HG03175 (cell line): ENCODE results near the gene PSMD14.

Experiments
- ATAC-seq: cut with Tn5 transposase; IDR thresholded peaks from one replicate; pipeline ENCODE4 v1.9.1; 2021; ENCODE audit warnings: mild to moderate bottlenecking, moderate library complexity; ENCODE audit not compliant: unreplicated experiment

The PSMD14 gene

DNA sequence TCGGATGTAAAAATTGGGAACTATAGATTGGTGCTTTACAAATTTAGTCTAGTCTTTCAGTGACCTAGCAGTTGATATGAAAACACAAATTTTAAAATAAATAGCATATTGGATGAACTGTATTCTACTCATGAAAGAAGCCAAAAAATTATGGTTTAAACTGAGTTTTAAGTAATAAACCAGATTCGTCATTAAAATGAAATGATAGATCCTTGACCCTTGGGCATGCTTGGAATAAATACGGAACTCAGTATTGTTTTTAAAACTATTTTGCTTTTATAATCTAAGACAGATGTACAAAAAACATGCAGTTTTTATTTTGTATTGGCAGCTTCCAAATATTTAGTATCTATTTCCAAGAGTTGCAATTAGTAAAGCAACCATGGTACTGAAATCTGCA, 73.3 kb downstream of the PSMD14 start:
- ATAC-seq = no peak

DNA sequence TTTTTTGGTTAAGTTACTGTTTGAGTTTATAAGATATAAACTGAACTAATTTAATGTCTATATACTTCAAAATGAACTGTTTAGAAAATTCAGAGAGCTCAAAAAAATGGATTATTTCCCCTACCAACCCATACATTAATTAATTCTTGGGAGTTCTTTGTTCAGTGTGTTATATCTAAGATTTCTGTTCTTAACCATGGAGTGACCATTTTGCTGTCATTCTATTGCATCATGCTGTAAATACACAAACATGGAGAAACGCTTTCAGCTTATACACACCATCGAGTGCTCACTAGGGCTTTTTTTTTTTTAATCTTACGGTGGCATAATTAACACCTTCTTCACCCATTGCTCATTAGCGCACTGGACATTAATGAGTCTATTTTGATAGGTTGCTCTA, 74.5 kb downstream of the PSMD14 start:
- ATAC-seq = no peak

GRCh38 chr2:161384864-161385263, 76.6 kb downstream of the PSMD14 start:
- ATAC-seq = peak; percentile 77

DNA sequence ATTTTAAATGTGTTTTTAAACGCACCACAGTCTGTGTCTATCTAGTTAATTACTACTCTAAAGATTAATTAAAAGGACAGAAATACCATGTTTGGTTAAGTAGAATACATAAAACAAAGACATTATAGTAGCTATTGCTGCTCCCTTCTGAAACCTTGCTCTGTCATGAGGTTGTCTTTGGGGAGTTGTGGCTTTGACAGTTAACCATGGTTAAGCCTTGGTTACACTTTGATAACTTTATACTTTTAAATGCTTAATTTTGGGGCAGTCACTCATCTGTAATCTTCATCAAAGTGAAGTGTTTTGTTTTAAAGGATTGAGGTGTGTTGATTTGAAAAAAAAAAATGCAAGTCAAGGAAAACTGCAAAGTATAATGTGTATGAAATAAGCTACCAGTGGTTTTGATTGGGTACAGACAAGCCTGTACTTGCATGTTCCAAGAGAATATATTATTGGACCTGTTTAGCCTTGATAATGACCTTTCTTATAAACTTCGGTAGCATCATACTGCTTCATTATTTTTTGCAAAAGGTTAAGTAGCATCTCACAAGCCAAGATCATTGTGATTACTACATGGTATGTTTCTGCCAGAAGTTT, 78.1 kb downstream of the PSMD14 start:
- peak; percentile 74 for ATAC-seq

DNA sequence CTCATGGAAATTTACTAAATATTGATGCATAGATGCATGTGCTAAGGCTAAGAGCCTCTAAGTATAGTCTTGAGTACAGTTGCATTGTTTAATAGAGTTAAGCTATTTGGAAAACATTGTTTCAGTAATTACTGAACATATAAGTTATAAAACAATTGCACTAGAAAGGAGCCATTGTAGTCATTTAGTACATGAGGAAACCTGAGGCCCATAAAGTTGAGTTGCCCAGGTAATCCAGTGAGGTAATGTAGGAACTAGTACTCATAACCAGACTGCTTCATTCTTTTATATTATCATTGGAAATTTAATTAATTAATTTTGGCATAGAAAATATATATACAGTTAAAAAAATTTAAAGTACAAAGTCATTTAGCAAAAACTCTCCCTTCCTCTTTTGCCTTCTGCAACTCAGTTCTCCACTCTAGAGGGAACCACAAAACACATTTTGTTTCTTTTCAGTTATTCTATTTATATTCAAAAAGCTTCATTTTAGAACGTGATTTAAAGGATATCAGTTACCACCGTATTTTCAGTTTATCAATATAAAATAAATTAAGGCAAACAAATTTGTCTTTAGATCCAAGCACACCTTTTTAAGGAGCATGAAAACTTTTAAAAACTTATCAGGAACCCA, 80.0 kb downstream of the PSMD14 start:
- ATAC-seq = no peak

DNA sequence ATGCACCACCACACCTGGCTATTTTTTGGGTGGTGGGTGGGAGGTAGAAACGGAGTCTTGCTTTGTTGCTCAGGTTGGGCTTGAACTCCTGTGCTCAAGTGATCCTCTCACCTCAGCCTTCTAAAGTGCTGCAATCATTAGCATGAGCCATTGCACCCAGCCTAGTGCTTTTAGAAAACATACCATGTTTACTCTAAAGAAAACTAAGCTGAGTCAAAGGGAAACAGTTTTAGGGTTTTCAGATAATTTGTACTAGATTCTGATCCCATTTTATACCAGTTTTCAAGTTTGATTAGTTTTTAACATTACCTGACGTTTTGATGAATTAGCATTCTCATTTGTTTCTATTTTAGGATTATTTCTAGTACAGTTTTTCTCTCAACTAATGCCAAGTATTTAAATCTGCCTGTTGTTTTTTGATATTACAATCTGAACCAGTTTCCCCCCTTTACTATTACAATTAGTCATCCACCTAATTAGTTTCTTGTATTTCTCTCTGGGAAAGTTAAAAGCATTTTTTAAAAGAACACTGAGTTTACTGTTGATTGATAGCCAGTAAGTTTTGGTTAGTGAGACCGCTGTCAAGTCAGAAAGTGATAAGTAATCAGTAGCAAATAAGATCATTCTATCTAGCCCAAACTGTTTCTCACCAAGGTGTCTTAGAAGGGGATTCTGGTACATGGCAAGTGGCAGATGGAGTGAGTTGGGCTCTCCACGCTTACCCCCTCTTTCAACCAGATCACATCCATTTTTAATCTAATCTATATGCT, 83.7 kb downstream of the PSMD14 start:
- no peak for ATAC-seq

DNA sequence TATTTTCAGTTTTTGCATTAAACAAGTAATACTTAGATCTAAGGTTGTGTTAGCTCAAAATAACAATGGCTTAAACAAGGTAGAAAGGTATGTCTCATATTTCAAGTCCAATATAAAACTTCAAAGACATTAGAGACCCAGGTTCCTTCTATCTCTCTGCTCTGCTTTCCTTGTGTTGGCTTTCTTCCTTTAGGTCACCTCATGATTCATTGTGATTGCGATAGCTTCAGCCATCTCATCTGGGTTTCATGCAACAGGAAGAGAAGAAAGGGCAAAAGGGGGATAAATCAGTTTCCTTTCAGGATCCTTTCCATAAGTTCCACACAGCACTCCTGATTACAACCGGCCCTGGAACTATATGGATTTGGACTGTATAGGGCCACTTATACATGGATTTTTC, 91.9 kb downstream of the PSMD14 start:
- ATAC-seq = no peak

- no peak for ATAC-seq
These were observed 94.1 kb downstream of the PSMD14 start for GRCh38 chr2:161402297-161402696.

GRCh38 chr2:161406316-161406715, 98.1 kb downstream of the PSMD14 start:
- no peak for ATAC-seq

GRCh38 chr2:161407597-161407996, 99.4 kb downstream of the PSMD14 start:
- ATAC-seq = no peak

DNA sequence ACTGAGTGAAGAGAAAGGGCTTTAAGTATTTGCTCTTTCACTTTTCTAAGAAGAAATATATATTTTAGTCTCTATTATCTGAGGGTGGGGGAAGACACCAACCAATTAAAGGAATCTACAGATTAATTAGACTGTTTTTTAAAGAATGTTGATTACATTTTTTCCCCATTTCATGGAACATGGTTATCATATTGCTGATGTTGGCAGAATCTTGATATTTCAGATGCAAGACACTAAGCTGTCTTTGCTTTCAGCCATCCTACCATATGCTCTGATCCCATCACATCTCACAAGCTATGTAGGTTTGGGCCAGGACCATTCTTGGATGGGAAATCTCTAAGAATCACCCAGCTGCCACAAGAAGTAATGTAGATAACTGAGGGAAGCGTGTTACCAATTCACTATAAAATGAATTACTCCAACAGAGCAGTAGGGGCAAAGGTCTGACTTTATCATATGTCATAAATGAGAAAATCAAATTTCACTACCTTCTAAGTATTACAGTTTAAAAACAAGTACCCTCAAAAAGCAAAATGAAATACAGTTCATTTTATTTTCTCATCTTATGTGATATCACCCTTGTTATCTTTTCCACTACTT, 101.2 kb downstream of the PSMD14 start:
- ATAC-seq = no peak

DNA sequence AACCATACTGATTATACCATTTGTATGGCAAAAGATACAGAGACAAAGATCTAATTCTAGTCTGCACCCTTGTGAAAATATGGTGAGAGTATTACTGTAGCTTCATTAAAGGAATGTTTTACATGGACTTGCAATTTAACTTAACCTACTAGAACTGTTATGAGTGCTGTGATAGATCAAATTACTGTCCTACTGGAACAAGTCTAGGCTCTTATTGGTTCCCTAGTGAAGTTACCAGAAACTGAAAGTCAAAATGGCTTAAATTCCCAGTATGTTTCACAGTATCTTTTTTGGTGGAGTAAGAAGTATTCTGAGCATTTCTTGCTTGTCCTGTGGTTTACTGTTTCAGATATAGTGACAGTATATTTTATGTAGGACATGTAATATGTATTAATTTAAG, 104.1 kb downstream of the PSMD14 start:
- ATAC-seq = no peak

GRCh38 chr2:161414042-161415033, 106.1 kb downstream of the PSMD14 start:
- ATAC-seq = peak; percentile 37

DNA sequence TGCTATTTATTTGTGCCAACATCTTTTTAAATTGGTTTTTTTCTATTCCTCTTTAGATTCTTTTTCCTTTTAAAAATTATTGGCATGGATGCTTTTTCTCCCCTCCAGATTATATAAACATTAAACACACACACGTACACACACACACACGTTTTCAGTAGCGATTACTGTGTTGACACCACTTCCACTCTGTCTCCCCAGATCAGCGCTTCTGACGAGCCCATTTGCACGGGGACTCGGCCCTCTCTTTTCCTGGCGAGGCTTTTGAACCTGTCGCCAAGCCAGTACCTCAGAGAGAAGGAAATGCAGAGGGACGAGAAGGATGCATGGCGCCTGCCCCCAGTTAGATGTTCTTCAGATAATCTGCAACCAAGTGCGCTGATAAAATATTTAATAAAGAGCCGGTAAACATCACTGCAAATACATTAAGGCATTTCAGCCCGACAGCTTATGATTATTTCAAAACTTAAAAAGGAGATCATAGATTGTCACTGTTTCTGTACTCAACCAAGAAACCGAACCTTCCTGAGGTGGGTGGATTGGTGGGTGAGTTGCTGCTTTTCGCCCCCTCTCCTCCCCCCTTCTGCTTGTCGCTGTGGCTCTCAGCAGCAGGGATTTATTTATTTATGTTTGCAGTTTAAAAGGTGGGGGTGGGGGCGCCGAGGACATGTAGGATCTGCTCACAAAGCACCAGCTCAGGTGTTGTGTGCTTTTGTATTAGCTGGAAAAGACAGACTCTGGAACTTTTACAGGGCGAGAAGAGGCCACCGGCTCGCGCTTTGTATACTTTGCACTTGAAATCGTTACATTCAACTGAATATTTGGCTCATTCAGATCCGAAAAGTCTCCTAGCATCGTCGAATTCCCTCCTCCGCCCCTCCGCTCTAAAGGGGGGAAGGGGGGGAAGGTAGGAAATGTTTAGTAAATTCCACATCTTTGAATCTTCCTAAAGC, 107.1 kb downstream of the PSMD14 start:
- ATAC-seq = peak; percentile 30

- ATAC-seq = no peak
These were observed 107.9 kb downstream of the PSMD14 start, which contains the start of gene TBR1 for GRCh38 chr2:161415987-161416707. Gene TBR1, plus strand, starts transcription at chr2:161416297. Its CDS starts 114 bp downstream, at chr2:161416411.

DNA sequence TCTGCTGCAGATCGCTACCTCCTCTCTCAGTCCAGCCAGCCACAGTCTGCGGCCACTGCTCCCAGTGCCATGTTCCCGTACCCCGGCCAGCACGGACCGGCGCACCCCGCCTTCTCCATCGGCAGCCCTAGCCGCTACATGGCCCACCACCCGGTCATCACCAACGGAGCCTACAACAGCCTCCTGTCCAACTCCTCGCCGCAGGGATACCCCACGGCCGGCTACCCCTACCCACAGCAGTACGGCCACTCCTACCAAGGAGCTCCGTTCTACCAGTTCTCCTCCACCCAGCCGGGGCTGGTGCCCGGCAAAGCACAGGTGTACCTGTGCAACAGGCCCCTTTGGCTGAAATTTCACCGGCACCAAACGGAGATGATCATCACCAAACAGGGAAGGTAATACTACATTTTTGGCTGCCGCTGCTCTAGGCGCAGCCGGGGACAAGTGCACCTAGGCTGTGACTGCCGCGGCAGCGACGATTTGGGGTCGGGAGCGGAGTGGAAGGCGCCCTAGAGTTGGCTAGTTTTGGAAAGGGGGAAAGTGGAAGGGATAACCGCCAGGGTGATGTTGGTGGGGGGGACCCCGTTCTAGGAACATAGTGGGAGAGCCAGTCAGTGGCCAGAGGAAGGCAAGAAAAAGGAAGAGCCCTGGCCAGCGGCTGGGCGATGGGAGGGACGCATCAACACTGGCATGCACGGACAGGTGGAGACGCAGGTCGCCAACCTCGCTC, 108.6 kb downstream of the PSMD14 start:
- ATAC-seq = no peak

DNA sequence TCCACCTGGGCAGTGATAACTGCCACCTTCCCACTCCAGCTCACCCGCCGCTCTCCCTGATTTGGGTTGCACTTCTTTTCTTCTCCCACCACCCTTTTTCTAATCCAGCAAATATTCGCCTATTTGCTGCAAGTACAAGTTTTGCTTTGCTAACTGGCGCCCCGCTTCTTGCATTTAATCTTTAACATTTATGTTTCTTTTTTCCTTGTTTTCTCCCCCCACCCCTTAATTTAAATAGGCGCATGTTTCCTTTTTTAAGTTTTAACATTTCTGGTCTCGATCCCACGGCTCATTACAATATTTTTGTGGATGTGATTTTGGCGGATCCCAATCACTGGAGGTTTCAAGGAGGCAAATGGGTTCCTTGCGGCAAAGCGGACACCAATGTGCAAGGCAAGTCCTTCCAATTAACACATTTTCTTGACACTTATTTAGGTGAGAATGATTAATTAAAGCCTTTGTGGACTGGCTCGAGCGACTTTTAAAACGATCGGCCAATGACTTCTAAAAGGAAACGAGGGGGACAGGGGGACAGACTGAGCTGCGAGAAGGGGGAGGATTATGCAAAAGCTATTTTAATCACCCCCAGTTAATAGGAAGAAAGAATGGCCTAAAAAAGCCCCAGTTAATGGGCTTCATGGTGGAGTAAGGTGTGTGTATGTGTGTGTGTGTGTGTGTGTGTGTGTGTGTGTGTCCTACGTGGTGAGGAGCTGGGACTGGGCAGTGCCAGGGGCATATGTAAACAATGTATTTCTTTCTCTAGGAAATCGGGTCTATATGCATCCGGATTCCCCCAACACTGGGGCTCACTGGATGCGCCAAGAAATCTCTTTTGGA, 109.4 kb downstream of the PSMD14 start:
- no peak for ATAC-seq
